SK-N-MC (cell line): ENCODE results near the gene CEP83.

Source experiments
- DNase-seq: peaks from one replicate; pipeline ENCODE4 v3.0.0-alpha.2; 2011; ENCODE audit warnings: low read depth, low spot score
- H3K27ac ChIP-seq: fragments of 200-600 bp; sonication (generic); 2 replicates; pipeline ENCODE4 v1.5.1; 2016; ENCODE audit warnings: mixed run types
- H3K36me3 ChIP-seq: fragments of 200-600 bp; sonication (generic); 2 replicates; pipeline ENCODE4 v1.6.1; 2017; ENCODE audit warnings: antibody characterized with exemption, low read length, mixed read lengths; ENCODE audit not compliant: insufficient read depth
- H3K4me3 ChIP-seq: fragments of 200-600 bp; sonication (generic); 2 replicates; pipeline ENCODE4 v1.5.1; 2016
- H3K9ac ChIP-seq: fragments of 200-600 bp; sonication (generic); 2 replicates; pipeline ENCODE4 v1.8.0; 2017; ENCODE audit warnings: mixed run types, mixed read lengths; ENCODE audit not compliant: insufficient read length
- H3K9me3 ChIP-seq: fragments of 200-600 bp; sonication (generic); 2 replicates; pipeline ENCODE4 v1.6.1; 2017; ENCODE audit warnings: low read depth, mild to moderate bottlenecking, antibody characterized with exemption, low read length, moderate library complexity, mixed read lengths
- EZH2 ChIP-seq: fragments of 200-600 bp; sonication (generic); IDR thresholded peaks from one replicate; pipeline ENCODE4 v1.6.1; 2017; ENCODE audit warnings: antibody characterized with exemption
- FOXP2 ChIP-seq: optimal IDR thresholded peaks from 2 replicates; pipeline ENCODE3; 2011; ENCODE audit warnings: mild to moderate bottlenecking, moderate library complexity; ENCODE audit not compliant: insufficient read depth; ENCODE audit errors: extremely low read length, control extremely low read depth
- POLR2AphosphoS5 ChIP-seq: IDR thresholded peaks from 2 replicates; pipeline ENCODE4 v1.6.1; 2012; ENCODE audit warnings: mild to moderate bottlenecking, low read depth, low read length, borderline replicate concordance

The CEP83 gene

DNA sequence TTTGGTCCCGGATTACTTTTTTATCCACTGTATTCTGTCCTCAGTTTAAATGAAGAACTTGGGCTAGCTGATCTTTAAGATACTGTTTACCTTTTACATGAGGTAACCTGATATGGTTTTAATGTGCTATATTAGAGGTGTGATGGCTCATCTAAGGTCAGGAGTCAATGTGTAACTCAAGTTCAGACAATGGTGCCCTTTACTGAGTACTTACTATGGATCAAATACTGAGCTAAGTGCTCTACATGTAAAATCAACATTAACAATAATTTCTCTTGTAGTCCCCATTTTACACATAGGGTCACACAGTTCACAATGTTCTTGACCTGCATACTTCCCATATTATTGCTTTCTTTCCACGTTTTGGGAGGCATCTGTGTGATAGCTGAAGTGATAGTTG, 79.2 kb downstream of the CEP83 start:
- no peak for DNase-seq
- H3K9me3 ChIP-seq = no peaks in the 10 kb centered on the region
- H3K27ac ChIP-seq = no peak overlapping the region
- H3K36me3 ChIP-seq = peaks cover 23% of the 10 kb centered on the region
- no peak overlapping the region for H3K9ac ChIP-seq
- no peak for TF ChIP-seq EZH2
- TF ChIP-seq POLR2AphosphoS5 = no peak
- no peak for TF ChIP-seq FOXP2
- no peak overlapping the region for H3K4me3 ChIP-seq

DNA sequence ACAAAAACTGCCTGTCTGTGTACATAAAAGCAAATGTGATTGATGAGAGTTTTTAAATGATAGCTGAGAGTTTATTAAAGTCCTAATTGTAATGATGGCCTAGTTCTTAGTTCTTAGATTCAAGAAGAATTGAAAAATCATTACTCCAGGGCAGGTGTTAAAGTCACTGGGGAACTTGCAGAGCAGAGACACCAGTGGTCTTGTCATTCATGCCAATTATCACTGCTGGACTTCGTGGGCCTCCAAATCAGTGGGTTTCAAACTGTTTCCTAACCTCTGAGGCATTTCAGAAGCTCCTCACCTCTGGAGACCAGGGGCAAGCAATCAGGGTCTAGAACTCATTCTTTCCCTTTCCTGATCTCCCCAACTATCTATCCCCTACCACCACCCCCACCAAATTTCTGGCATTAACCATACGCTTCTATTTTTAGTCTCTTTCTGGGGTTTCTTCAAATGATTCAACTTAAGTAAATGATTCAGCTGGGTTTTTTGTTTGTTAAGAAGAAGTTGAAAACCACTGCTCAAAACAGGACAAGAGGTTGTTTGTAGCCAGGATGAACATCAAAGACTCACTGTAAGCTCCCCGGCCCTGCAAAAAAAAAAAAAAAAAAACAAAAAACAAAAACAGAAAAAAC, 80.1 kb downstream of the CEP83 start:
- DNase-seq = no peak
- Histone ChIP-seq H3K9ac (no peak overlapping the region), H3K9me3 (no peaks in the 10 kb centered on the region), H3K36me3 (peaks cover 14% of the 10 kb centered on the region), H3K27ac (no peak overlapping the region), H3K4me3 (no peak overlapping the region)
- no peak for TF ChIP-seq EZH2
- TF ChIP-seq POLR2AphosphoS5 = no peak
- TF ChIP-seq FOXP2 = no peak

DNA sequence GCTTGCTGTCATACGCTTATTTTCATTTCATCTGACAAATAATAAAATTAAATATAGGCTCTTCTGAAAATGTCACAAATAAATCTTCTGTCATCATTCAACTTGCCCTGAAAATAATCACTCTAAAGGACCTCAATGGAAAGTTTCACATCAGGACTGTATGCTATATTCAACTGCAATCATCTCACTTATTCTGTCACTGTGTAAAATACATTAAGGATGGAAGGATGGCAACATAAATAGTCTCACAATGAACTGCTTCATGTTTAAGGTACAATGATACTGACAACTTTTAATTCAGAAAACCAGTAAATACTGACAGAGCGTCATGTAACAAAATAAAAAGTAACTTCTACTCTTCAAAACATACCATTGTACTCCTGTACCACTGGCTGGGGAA, 82.1 kb downstream of the CEP83 start:
- no peak for DNase-seq
- Histone ChIP-seq H3K9me3 (no peaks in the 10 kb centered on the region), H3K36me3 (peaks cover 8% of the 10 kb centered on the region), H3K4me3 (no peak overlapping the region), H3K9ac (no peak overlapping the region), H3K27ac (no peak overlapping the region)
- TF ChIP-seq EZH2 (no peak), FOXP2 (no peak), POLR2AphosphoS5 (no peak)

DNA sequence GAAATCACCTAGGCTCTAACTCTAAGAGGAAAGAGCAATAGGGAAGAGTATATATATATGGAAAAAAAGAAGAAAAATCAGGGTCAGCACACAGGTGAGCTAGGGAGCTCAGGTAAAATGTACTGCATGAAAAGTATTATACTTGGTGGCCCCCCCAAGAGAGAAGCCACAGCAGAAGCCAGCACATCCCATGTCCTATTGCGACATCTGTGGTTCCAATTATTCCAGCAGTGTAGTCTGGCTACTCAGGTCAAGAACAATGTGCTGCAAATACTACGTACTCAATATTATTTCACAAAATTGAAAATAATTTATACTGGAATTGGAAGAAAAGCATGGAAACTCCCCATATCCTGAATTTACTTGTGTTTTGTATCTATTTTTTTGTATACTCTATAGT, 85.5 kb downstream of the CEP83 start:
- DNase-seq = no peak
- Histone ChIP-seq H3K9ac (no peak overlapping the region), H3K27ac (no peak overlapping the region), H3K4me3 (no peak overlapping the region), H3K36me3 (peaks cover 8% of the 10 kb centered on the region), H3K9me3 (no peaks in the 10 kb centered on the region)
- TF ChIP-seq EZH2 = no peak
- no peak for TF ChIP-seq FOXP2
- TF ChIP-seq POLR2AphosphoS5 = no peak

DNA sequence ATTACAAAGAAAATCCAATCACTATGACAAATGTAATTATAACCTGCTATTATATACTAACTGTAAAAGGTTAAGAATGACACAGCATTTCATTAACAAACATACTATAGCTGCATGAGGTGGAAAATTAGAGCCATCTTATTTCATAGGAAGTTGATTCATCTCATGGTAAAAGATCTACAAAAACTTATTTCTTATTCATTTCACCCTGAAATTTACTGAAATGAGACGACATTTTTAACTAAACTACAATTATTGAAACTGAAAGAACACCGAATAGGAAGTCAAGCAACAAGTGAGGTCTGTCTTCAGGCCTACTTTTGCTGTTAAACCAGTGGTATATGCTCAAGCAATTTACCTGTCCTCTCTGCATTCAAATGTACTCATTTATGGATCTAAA, 87.2 kb downstream of the CEP83 start:
- H3K9me3 ChIP-seq = no peaks in the 10 kb centered on the region

DNA sequence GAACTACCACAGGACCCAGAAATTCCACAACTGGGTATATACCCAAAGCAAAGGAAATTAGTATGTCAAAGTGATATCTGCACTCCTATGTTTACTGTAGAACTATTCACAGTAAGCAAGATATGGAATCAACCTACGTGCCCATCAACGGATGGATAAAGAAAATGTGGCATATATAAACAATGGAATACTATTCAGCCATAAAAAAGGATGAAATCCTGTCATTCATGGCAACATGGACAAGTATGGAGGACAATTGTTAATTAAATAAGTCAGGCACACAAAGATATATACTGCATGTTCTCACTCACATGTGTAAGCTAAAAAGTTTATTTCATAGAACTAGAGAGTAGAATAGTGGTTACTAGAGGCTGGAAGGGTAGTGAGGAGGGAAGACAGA, 97.0 kb downstream of the CEP83 start:
- H3K27ac ChIP-seq = no peak overlapping the region
- peaks cover 15% of the 10 kb centered on the region for H3K36me3 ChIP-seq
- H3K9me3 ChIP-seq = peaks cover 2% of the 10 kb centered on the region; the same call in 1 of the 2 replicates
- DNase-seq = no peak
- H3K4me3 ChIP-seq = no peak overlapping the region
- TF ChIP-seq POLR2AphosphoS5 (no peak), EZH2 (no peak), FOXP2 (no peak)
- H3K9ac ChIP-seq = no peak overlapping the region

More for the DNA sequence above, 87.2 kb downstream of the CEP83 start:
- DNase-seq = no peak
- Histone ChIP-seq H3K9ac (no peak overlapping the region), H3K36me3 (no peaks in the 10 kb centered on the region), H3K4me3 (no peak overlapping the region), H3K27ac (no peak overlapping the region)
- no peak for TF ChIP-seq EZH2
- TF ChIP-seq FOXP2 = no peak

DNA sequence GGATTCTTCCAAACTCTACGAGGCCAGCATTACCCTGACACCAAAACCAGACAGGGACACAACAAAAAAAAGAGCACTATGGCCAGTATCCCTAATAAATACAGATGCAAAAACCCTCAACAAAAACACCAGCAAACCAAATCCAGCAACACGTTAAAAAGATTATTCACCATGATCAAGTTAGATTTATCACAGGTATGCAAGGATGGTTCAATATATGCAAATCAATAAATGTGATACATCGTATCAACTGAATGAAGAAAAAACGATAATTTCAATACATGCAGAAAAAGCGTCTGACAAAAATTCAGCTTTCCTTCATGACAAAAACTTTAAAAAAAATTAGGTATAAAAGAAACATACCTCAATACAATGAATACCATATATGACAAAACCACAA, 99.9 kb downstream of the CEP83 start:
- H3K36me3 ChIP-seq = peaks cover 8% of the 10 kb centered on the region
- no peak for TF ChIP-seq POLR2AphosphoS5
- TF ChIP-seq EZH2 = no peak
- no peak for TF ChIP-seq FOXP2

DNA sequence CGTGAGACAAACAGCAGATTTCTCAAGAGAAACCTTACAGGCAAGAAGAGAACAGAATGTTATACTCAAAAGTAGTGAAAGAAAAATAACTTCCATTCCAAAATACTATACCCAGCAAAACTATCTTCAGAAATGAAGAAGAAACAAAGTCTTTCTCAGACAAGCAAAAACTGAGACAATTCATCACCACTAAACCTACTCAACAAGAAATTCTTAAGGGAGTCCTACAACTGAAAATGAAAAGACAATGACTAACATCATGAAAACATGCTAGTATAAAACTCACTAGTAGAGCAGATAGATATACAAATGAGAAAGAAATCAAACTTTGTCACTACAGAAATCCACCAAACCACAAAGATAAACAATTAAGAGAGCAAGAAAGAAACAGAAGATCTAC, 106.5 kb downstream of the CEP83 start:
- H3K4me3 ChIP-seq = no peak overlapping the region
- H3K36me3 ChIP-seq = peaks cover 12% of the 10 kb centered on the region
- H3K9me3 ChIP-seq = peaks cover 6% of the 10 kb centered on the region; the same call in 1 of the 2 replicates
- no peak overlapping the region for H3K9ac ChIP-seq
- H3K27ac ChIP-seq = no peak overlapping the region
- TF ChIP-seq EZH2 (no peak), POLR2AphosphoS5 (no peak), FOXP2 (no peak)
- no peak for DNase-seq

More for the DNA sequence above, 99.9 kb downstream of the CEP83 start:
- Histone ChIP-seq H3K9ac (no peak overlapping the region), H3K4me3 (no peak overlapping the region), H3K9me3 (peaks cover 2% of the 10 kb centered on the region; the same call in 1 of the 2 replicates), H3K27ac (no peak overlapping the region)
- DNase-seq = no peak

DNA sequence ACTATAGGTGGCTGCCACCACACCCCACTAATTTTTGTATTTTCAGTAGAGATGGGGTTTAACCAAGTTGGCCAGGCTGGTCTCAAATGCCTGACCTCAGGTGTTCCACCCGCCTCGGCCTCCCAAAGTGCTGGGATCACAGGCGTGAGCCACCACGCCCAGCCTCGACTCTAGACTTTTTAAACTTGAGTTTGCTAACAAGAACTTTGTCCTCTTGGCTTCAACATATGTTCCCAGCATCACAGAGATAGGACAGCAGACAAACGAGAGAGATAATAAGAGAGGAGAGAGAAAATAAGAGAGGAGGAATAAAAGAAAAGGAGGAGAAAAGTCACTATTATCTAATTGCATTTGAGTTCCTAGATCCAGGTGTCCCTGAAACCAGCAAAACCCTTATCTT, 119.1 kb downstream of the CEP83 start:
- H3K27ac ChIP-seq = no peak overlapping the region
- DNase-seq = no peak

More for the DNA sequence above, 119.1 kb downstream of the CEP83 start:
- Histone ChIP-seq H3K36me3 (peaks cover 3% of the 10 kb centered on the region; the same call in 1 of the 2 replicates), H3K4me3 (no peak overlapping the region), H3K9me3 (no peaks in the 10 kb centered on the region), H3K9ac (no peak overlapping the region)
- TF ChIP-seq FOXP2 (no peak), EZH2 (no peak), POLR2AphosphoS5 (no peak)
